Measurements from ENCODE around the gene CFAP90. TPM values are rescaled to one million over a fixed set of nuclear protein-coding genes. Genes with fewer than 3 reads are reported as not detected.

Gene CFAP90, protein sequence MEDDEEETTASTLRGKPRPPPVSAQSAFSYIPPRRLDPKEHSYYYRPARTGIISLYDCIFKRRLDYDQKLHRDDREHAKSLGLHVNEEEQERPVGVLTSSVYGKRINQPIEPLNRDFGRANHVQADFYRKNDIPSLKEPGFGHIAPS
- total RNA-seq: under 1 TPM in 2 of 4 donors, not detected in 2; 0.21 to 0.32 TPM

DNA sequence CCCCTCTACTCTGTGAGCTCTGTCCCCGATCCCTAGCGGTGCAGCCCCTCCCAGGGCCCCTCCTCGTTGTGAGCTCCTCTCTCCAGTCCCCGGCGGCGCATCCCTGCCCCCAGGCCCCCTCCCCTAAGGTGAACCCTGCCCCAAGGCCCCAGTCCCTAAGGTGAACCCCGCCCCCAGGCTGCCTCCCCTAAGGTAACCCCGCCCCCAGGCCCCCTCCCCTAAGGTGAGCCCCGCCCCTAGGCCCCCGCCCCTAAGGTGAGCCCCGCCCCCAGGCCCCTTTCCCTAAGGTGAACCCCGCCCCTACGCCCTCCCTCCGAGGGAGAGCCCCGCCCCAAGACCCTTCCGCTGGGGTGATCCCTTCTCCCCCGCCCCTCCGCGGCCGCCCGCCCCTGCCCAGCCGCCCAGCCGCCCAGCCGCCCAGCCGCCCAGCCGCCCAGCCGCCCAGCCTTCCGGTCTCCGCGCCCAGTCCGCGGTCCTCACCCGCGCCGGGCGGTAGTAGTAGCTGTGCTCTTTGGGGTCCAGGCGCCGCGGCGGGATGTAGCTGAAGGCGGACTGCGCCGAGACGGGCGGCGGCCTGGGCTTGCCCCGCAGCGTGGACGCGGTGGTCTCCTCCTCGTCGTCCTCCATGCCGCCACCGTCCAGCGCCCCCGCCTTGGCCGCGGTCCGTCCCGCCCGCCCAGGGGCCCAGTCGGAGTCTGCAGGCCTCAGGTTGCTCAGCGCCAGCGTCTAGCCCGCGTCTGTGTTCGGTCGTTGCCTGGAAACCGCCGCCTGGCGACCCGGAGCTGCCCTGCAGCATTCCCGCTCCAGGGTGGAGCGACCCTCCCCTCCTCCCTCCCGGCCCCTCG lies at the start of gene CFAP90:
TSS of gene CFAP90 (minus strand) at position 739 of the 845 bp plus-strand sequence. CDS start at position 627, 112 bp downstream.
- TF ChIP-seq, protein P1, sequence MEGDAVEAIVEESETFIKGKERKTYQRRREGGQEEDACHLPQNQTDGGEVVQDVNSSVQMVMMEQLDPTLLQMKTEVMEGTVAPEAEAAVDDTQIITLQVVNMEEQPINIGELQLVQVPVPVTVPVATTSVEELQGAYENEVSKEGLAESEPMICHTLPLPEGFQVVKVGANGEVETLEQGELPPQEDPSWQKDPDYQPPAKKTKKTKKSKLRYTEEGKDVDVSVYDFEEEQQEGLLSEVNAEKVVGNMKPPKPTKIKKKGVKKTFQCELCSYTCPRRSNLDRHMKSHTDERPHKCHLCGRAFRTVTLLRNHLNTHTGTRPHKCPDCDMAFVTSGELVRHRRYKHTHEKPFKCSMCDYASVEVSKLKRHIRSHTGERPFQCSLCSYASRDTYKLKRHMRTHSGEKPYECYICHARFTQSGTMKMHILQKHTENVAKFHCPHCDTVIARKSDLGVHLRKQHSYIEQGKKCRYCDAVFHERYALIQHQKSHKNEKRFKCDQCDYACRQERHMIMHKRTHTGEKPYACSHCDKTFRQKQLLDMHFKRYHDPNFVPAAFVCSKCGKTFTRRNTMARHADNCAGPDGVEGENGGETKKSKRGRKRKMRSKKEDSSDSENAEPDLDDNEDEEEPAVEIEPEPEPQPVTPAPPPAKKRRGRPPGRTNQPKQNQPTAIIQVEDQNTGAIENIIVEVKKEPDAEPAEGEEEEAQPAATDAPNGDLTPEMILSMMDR (IDR thresholded peaks at IDR 0.05): no peak
- TF ChIP-seq POLR2A (IDR thresholded peaks at IDR 0.05): no peak

DNA sequence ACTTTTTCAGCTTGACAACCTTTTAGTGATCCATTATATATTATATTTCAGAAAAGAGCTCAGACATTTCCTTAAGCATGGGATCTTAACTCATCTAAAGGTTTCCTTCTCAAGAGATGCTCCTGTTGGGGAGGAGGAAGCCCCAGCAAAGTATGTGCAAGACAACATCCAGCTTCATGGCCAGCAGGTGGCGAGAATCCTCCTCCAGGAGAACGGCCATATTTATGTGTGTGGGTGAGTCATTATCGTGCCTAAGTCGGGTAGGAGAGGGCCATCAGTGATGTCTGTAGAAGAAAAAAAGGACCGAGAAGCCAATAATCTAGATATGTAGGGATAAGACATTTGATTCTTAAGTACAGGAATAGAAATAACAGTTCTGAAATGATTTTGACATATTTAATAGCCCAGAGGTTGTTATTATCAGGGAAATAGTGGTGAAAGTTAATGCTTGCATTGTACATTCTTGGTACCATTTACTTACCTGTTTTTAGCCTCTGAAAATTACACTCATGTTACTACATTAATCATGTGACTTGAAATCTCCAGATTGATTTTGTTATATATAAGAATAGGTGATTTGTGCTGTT lies 46.2 kb upstream of the CFAP90 start:
- intact Hi-C loops (cut with DNase I; ENCODE audit: low total_unique reads): no loop called here
- H3K4me3 ChIP-seq (ENCODE audit: low read depth, poor library complexity, severe bottlenecking): no peak overlapping the region
- WGBS, 2 donors: 67 to 76% methylated on average over 5 of the region's 5 CpGs
- no peak for DNase-seq (ENCODE audit: low spot score in 2 of 2)
- TF ChIP-seq, protein P1 (IDR thresholded peaks at IDR 0.05): no peak

More for the DNA sequence above, at the start of gene CFAP90:
- no peak for DNase-seq (ENCODE audit: low spot score in 2 of 2)
- intact Hi-C loops (cut with DNase I; ENCODE audit: low total_unique reads): no loop called here
- WGBS, 2 donors: 4 to 13% methylated on average over 20 to 37 of the region's 76 CpGs
- no peak within 1 kb of the TSS for H3K4me3 ChIP-seq (ENCODE audit: low read depth, poor library complexity, severe bottlenecking)

DNA sequence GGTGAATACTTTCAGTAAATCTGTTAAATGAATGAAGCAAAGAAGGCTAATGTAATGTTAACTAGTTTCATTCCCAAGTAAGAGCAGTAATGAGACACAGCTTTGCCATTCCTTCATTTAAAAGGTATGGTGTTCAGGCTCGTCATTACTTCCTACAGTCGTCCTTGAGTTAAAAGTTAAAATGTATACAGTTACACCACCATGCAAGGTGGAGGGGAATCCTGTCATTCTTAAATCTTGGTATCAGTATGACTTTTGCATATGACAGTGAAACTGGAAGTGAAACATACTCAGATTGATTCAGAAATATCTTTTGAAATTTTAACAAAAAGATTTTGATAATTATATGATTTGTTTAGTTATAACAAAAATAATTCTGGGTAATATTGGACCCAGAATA lies 43.9 kb upstream of the CFAP90 start:
- 83 to 89% methylated on average over 2 of the region's 2 CpGs for WGBS, 2 donors
- no peak overlapping the region for H3K4me3 ChIP-seq (ENCODE audit: low read depth, poor library complexity, severe bottlenecking)
- TF ChIP-seq, protein P1 (IDR thresholded peaks at IDR 0.05): no peak
- TF ChIP-seq POLR2A (IDR thresholded peaks at IDR 0.05): no peak
- DNase-seq (ENCODE audit: low spot score in 2 of 2): no peak
- intact Hi-C loops (cut with DNase I; ENCODE audit: low total_unique reads): no loop called here

DNA sequence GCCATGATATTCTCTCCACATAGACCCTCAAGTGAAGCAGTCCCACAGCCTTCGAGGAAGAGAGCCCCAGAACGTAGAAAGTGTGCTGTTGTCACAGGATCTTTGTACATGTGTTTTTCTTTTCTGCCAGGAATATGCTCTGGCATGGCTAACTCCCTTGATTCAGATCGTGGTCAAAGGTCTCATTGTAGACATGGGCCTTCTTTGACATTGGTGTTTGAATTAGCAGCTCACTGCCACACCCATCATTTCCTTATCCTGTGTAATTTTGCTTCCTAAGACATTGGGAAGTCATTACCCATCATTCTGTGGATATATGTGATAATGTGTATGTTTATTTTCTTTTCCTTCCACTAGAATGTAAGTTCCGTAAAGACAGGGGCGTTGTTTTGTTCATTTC lies 43.5 kb upstream of the CFAP90 start:
- DNase-seq (ENCODE audit: low spot score in 2 of 2): no peak
- H3K4me3 ChIP-seq (ENCODE audit: low read depth, poor library complexity, severe bottlenecking): no peak overlapping the region
- intact Hi-C loops (cut with DNase I; ENCODE audit: low total_unique reads): no loop called here
- 86 to 87% methylated on average over 5 of the region's 5 CpGs for WGBS, 2 donors
- TF ChIP-seq POLR2A (IDR thresholded peaks at IDR 0.05): no peak
- TF ChIP-seq, protein P1 (IDR thresholded peaks at IDR 0.05): no peak

DNA sequence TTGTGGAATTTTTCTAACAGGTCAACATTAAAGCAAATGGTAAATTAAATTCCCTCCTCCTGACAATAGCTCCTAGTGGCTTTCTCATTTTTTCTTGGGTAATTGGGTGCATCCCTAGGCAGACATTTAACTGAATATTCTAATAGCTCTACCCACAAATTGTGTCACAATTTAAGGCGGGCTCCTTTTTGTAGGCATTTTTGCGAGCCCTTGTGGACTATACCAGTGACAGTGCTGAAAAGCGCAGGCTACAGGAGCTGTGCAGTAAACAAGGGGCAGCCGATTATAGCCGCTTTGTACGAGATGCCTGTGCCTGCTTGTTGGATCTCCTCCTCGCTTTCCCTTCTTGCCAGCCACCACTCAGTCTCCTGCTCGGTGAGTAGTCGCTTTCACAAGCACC lies 38.0 kb upstream of the CFAP90 start:
- H3K4me3 ChIP-seq (ENCODE audit: low read depth, poor library complexity, severe bottlenecking): no peak overlapping the region
- 85 to 97% methylated on average over 9 of the region's 9 CpGs for WGBS, 2 donors
- TF ChIP-seq, protein P1 (IDR thresholded peaks at IDR 0.05): no peak
- no peak for TF ChIP-seq POLR2A (IDR thresholded peaks at IDR 0.05)
- no peak for DNase-seq (ENCODE audit: low spot score in 2 of 2)
- intact Hi-C loops (cut with DNase I; ENCODE audit: low total_unique reads): no loop called here

Measured in lower leg skin (tissue), 4 donors.